ENCODE data around the gene ZNF653.
A peak's percentile ranks its signal among the peaks of the same experiment; 100 is the strongest.

GRCh38 chr19:11535792-11536595 is 30.4 kb upstream of the ZNF653 start:
- peak; percentile 90 to 99 (median 94) for TF ChIP-seq CTCF (IDR thresholded peaks at IDR 0.05)
- TF ChIP-seq POLR2A (IDR thresholded peaks at IDR 0.05), result peak; percentile 62 to 75

All from heart left ventricle (tissue), 13 donors.